Heart right ventricle (tissue), 16 donors: Measurements from ENCODE around the gene TMEM266. TPM values are rescaled to one million over a fixed set of nuclear protein-coding genes. Genes with fewer than 3 reads are reported as not detected.

Source experiments
- ATAC-seq, 8 donors: fragments of 200-7000 bp; cut with Tn5 transposase; one replicate each; pipeline ENCODE4 v1.9.1; 2020; ENCODE audit warnings: mild to moderate bottlenecking in 8 of 8, moderate library complexity in 8 of 8, moderate number of reproducible peaks in 1 of 8
- DNase-seq, 2 donors: peaks; one replicate each; pipeline ENCODE4 v3.0.0-alpha.2; 2020
- H3K27ac ChIP-seq, 10 donors: fragments of 200-600 bp; sonication (generic) in 2 of 10; one replicate each; pipeline versions ENCODE4 v1.5.0 to v1.8.0; 2020 to 2022; ENCODE audit warnings: mild to moderate bottlenecking in 3 of 10
- H3K27me3 ChIP-seq, 7 donors: fragments of 200-600 bp; one replicate each; pipeline ENCODE4 v1.8.0; 2021 to 2022; ENCODE audit warnings: mild to moderate bottlenecking in 2 of 7
- H3K36me3 ChIP-seq, 9 donors: fragments of 200-600 bp; sonication (generic) in 1 of 9; one replicate each; pipeline versions ENCODE4 v1.5.0 to v1.8.0; 2020 to 2022; ENCODE audit warnings: mild to moderate bottlenecking in 2 of 9
- H3K4me1 ChIP-seq, 9 donors: fragments of 200-600 bp; sonication (generic) in 1 of 9; one replicate each; pipeline versions ENCODE4 v1.5.0 to v1.8.0; 2020 to 2022; ENCODE audit warnings: mild to moderate bottlenecking in 4 of 9
- H3K4me3 ChIP-seq, 10 donors: fragments of 200-600 bp; sonication (generic) in 2 of 10; one replicate each; pipeline versions ENCODE4 v1.5.0 to v1.8.0; 2020 to 2022; ENCODE audit warnings: mild to moderate bottlenecking in 7 of 10, moderate library complexity in 2 of 10
- H3K9me3 ChIP-seq, 11 donors: fragments of 200-600 bp in 10 of 11; sonication (generic) in 2 of 11; one replicate each; pipeline versions ENCODE4 v1.5.0 to v1.8.0; 2013 to 2022; ENCODE audit warnings: mild to moderate bottlenecking in 2 of 11, control low read depth in 1 of 11, moderate library complexity in 1 of 11
- WGBS, 2 donors: extraction: QIAGEN DNeasy Blood & Tissue Kit; methylation state at CpG; one replicate each; pipeline ENCODE4 v1.1.7; 2013; ENCODE audit warnings: inconsistent platforms in 1 of 2; 5-methylcytosine and 5-hydroxymethylcytosine counted together
- intact Hi-C, 10 donors: fragments of 100-400 bp; cut with DNase I; formaldehyde crosslinking; loops; one replicate each; pipeline versions ENCODE4 v1.11.1 to v1.14.2; 2022
- polyA plus RNA-seq, 2 donors: library from polyadenylated mRNA; stranded (reverse); fragments of 200-250 nt; gene quantifications; one replicate each; pipeline ENCODE4 v1.2.3, GENCODE V29; 2013
- total RNA-seq, 10 donors: library from RNA; stranded (reverse); fragmentation: NEBNext Ultra II Directional in 3 of 10; extraction: Animal tissue kit (Norgen Biotek cat#: 25700) in 3 of 10; gene quantifications; one replicate each; pipeline versions ENCODE4 v1.2.1 to v1.2.4, GENCODE V29; 2021 to 2023
- TF ChIP-seq, protein P1 (sequence below), 9 donors: fragments of 200-600 bp; sonication (generic) in 2 of 9; IDR thresholded peaks; one replicate each; pipeline versions ENCODE4 v1.5.0 to v1.8.0; 2021 to 2022; ENCODE audit warnings: antibody characterized with exemption in 9 of 9, mild to moderate bottlenecking in 5 of 9, moderate library complexity in 1 of 9
- donor health status: Arrhythmogenic right ventricular cardiomyopathy.
- donor health status: ischemic (EF 13 %, LVEDD 7.1; RV severe dilation, severe dysfunction).
- donor health status: healthy with polysubstance abuse.
- donor health status: DM: no; HTN: yes; CAD: no.
- donor health status: DM: no; HTN: no; CAD: no.
- donor health status: ischemic (EF 25% LVEDD 6.9; RV normal size, moderate dysfunction).
- donor health status: ischemic (EF 25% LVEDD 5.7; RV mildly dilated, moderate dysfunction).
- donor health status: healthy.
- donor health status: DM: yes; HTN: yes; CAD: no.
- donor health status: Ischemic cardiomyopathy.
- donor health status: ischemic (EF 35%, LVEDD 5.7; RV mildly dilated, moderate dysfunction).
- donor health status: nonischemic (EF 11% LVEDD 7.7; RV severe dilation, severe dysfunction).
- donor health status: DM: yes; HTN: yes; CAD: no.
- donor health status: PGD.
- donor health status: ischemic (EF 29% LVEDD 5.4; RV normal size, mild dysfunction).
- donor health status: nonischemic (EF 23%, LVEDD 6.1; RV moderate dilation, normal function).

Gene TMEM266
- total and polyA plus RNA-seq, 12 donors = 0.01 to 0.30 (median 0.15) TPM; not detected in 3

DNA sequence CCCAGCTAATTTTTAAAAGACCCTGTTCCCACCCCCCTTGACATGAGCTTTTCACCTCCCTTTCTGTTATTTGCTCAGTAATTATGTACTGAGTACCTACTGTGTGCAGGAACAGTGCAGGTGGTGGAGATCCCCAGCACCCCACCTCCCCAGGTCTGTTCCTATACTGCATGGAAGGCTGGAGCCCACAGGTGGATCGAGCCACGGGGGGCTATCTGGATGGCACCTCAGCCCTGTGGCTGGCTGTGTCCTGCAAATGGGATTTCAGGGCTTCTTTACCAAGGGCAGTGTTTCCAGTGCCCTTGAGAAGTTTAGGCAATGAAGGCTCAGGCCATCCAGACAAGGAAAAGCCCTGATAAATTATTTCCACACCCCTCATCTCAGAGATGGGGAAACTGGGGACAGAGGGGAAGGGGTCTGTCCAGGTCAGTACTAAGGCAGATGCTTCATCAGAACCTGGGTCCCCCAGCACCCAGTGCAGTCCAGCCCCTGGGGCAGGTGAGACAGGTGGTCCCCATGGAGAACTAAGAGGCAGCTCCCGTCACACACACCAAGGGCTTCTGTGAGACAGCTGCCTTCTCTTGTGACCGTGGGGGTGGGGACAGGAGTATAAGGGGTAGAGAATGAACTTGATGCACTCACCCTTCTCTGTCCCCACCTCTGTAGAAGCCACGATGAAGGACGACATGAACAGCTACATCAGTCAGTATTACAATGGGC, 141.9 kb downstream of the TMEM266 start:
- Histone ChIP-seq H3K36me3 (peaks cover 0 to 10% (median 0%) of the 10 kb centered on the region in 9 donors), H3K27me3 (no peaks in the 10 kb centered on the region), H3K9me3 (no peaks in the 10 kb centered on the region), H3K27ac (no peak overlapping the region), H3K4me3 (no peak overlapping the region), H3K4me1 (peaks cover 5 to 41% (median 19%) of the 10 kb centered on the region in 9 donors)
- no peak for DNase-seq
- TF ChIP-seq, protein P1, sequence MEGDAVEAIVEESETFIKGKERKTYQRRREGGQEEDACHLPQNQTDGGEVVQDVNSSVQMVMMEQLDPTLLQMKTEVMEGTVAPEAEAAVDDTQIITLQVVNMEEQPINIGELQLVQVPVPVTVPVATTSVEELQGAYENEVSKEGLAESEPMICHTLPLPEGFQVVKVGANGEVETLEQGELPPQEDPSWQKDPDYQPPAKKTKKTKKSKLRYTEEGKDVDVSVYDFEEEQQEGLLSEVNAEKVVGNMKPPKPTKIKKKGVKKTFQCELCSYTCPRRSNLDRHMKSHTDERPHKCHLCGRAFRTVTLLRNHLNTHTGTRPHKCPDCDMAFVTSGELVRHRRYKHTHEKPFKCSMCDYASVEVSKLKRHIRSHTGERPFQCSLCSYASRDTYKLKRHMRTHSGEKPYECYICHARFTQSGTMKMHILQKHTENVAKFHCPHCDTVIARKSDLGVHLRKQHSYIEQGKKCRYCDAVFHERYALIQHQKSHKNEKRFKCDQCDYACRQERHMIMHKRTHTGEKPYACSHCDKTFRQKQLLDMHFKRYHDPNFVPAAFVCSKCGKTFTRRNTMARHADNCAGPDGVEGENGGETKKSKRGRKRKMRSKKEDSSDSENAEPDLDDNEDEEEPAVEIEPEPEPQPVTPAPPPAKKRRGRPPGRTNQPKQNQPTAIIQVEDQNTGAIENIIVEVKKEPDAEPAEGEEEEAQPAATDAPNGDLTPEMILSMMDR (IDR thresholded peaks at IDR 0.05) = no peak
- no peak for ATAC-seq
- intact Hi-C loops = no loop called here
- WGBS, 2 donors = 90 to 93% methylated on average over 6 of the region's 6 CpGs

DNA sequence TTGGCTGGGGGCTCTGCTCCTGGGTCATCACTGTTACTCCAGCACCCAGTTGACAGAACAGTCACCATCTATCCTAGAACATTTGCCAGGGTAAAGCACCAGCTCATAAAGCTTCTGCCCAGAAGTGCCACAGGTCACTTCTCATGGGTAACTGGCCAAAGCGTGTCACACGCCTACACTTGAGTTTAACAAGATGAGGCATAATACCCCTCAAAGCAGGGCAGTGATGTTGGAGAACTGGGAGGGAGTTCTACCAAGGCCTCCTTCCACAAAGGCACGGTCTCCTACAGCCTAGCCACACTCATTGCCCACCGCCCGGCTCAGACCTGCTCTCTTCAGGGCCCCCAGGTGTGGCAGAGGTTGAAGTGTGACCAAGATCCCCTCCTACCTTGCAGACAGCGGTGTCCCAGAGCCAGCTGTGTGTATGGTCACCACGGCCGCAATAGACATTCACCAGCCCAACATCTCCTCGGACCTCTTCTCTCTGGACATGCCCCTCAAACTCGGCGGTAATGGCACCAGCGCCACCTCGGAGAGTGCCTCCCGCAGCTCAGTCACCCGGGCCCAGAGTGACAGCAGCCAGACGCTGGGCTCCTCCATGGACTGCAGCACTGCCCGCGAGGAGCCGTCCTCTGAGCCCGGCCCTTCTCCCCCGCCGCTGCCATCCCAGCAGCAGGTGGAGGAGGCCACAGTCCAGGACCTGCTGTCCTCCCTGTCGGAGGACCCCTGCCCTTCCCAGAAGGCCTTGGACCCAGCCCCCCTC, 143.7 kb downstream of the TMEM266 start:
- Histone ChIP-seq H3K27me3 (no peaks in the 10 kb centered on the region), H3K4me1 (peaks cover 0 to 39% (median 8%) of the 10 kb centered on the region in 9 donors), H3K36me3 (peaks cover 0 to 18% (median 0%) of the 10 kb centered on the region in 9 donors), H3K9me3 (no peaks in the 10 kb centered on the region), H3K27ac (no peak overlapping the region), H3K4me3 (no peak overlapping the region)
- TF ChIP-seq, protein P1 (IDR thresholded peaks at IDR 0.05) = no peak
- intact Hi-C loops = no loop called here
- ATAC-seq = no peak
- no peak for DNase-seq
- 91 to 97% methylated on average over 23 of the region's 23 CpGs for WGBS, 2 donors

DNA sequence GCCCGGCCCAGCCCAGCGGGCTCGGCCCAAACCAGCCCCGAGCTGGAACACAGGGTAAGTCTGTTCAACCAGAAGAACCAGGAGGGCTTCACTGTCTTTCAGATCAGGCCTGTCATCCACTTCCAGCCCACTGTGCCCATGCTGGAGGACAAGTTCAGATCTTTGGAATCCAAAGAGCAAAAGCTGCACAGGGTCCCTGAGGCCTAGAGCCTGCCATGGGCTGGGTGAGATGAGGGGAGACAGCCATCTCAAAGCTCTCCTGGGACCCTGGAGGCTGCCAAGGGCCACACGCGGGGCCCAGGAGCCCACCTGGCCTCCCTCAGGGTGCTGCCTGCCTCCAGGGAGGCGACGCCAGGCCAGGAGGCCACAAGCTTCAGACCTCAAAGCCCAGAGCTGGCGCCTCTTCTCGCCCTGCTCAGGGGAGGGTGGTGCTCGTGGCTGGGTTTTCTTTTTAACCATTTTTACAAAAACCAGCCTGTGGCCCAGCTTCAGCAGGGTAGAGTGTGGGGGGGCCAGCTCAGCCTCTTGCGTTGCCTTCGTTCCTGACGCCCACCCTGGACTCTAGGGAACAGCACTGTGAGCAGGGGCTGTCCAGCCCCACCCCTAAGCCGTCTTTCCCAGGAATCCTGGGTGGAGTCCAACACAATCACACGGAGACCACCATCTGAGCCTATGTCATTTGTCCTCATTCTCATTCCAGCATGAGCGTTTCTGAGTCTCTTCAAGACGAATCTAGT, 144.5 kb downstream of the TMEM266 start:
- Histone ChIP-seq H3K36me3 (peaks cover 0 to 22% (median 0%) of the 10 kb centered on the region in 9 donors), H3K27me3 (no peaks in the 10 kb centered on the region), H3K4me3 (no peak overlapping the region), H3K9me3 (no peaks in the 10 kb centered on the region), H3K27ac (no peak overlapping the region), H3K4me1 (peaks cover 0 to 32% (median 2%) of the 10 kb centered on the region in 9 donors)
- intact Hi-C loops = no loop called here
- TF ChIP-seq, protein P1 (IDR thresholded peaks at IDR 0.05) = no peak
- whole genome bisulfite sequencing, 2 donors = 81 to 82% methylated on average over 18 of the region's 18 CpGs
- ATAC-seq (no peak), DNase-seq (no peak)

DNA sequence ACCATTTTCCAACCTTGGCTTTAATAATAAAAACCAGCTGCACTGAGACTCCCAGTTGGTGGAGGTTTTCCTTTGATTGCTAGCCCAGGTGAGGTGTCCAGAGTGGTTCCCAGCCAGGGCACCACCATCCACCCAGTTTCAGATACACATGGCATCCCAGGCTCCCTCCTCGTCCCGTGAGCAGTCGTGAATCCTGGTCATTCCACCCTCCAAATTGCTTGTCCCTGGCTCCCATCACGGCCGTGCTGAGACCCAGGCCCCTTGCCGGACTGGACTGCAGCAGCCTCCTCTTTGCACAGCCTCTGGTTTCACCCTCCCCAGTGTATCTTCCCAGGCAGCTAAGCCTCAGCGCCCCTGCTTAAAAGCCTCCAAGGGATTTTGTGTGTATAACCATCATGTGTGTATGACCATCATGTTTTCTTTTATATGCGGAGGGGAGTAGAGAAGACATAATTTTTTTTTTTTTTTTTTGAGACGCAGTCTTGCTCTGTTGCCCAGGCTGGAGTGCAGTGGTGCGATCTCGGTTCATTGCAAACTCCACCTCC, 145.2 kb downstream of the TMEM266 start:
- Histone ChIP-seq H3K27me3 (no peaks in the 10 kb centered on the region), H3K27ac (no peak overlapping the region), H3K4me3 (no peak overlapping the region), H3K36me3 (peaks cover 0 to 28% (median 0%) of the 10 kb centered on the region in 9 donors), H3K4me1 (peaks cover 0 to 25% (median 0%) of the 10 kb centered on the region in 9 donors), H3K9me3 (no peaks in the 10 kb centered on the region)
- ATAC-seq = no peak
- no peak for DNase-seq
- TF ChIP-seq, protein P1 (IDR thresholded peaks at IDR 0.05) = no peak
- intact Hi-C loops = no loop called here
- 92 to 96% methylated on average over 11 of the region's 11 CpGs for WGBS, 2 donors
